Measurements from ENCODE around the gene SLMAP.

The SLMAP gene

GRCh38 chr3:57959423-57960173, 203.5 kb downstream of the SLMAP start:
- TF ChIP-seq REST (IDR thresholded peaks at IDR 0.05; ENCODE audit: low read depth), result no peak
- no peak for TF ChIP-seq TAF1 (IDR thresholded peaks at IDR 0.05; ENCODE audit: low read depth)
- TF ChIP-seq EP300 (IDR thresholded peaks at IDR 0.05; ENCODE audit: borderline replicate concordance), result no peak
- no peak for TF ChIP-seq RAD21 (IDR thresholded peaks at IDR 0.05; ENCODE audit: low read depth)
- no peak for TF ChIP-seq NFIC (IDR thresholded peaks at IDR 0.05)
- no peak for TF ChIP-seq FOXM1 (IDR thresholded peaks at IDR 0.05; ENCODE audit: borderline replicate concordance, low read depth)
- TF ChIP-seq MAX (IDR thresholded peaks at IDR 0.05), result no peak
- no peak for TF ChIP-seq CREB1 (IDR thresholded peaks at IDR 0.05; ENCODE audit: low read depth)
- TF ChIP-seq EGR1 (IDR thresholded peaks at IDR 0.05), result no peak
- TF ChIP-seq ZBTB7A (IDR thresholded peaks at IDR 0.05; ENCODE audit: low read depth), result no peak

DNA sequence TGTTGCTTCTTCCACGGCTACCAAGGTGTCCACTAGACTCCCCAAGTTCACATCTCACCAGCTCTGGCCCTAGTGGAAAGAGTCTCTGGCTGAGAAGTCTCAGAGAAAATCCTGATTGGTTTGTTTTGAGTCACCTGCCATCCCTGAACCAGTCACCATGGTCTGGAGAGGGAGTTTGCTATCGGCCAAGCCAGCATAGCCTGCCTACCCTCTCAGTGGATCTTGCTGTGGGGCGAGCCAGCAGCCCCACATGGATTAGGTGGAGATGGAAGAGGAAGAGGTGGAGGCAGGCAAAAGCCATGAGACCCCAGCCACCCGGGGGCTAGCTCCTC, 204.0 kb downstream of the SLMAP start:
- TF ChIP-seq FOXM1 (IDR thresholded peaks at IDR 0.05; ENCODE audit: borderline replicate concordance, low read depth), result no peak
- TF ChIP-seq USF1 (IDR thresholded peaks at IDR 0.05), result peak; percentile 57

- TF ChIP-seq TCF12 (IDR thresholded peaks at IDR 0.05; ENCODE audit: low read depth), result no peak
- TF ChIP-seq CREB1 (IDR thresholded peaks at IDR 0.05; ENCODE audit: low read depth), result no peak
- peak; percentile 48; the same call in 1 of the 2 replicates for TF ChIP-seq NFIC (IDR thresholded peaks at IDR 0.05)
These were observed 205.2 kb downstream of the SLMAP start for GRCh38 chr3:57961177-57961827.

- TF ChIP-seq YY1 (IDR thresholded peaks at IDR 0.05; ENCODE audit: low read depth) (no peak), RAD21 (IDR thresholded peaks at IDR 0.05; ENCODE audit: low read depth) (peak; percentile 67)
These were observed 205.8 kb downstream of the SLMAP start for GRCh38 chr3:57961828-57962447.

- TF ChIP-seq USF1 (IDR thresholded peaks at IDR 0.05), result no peak
These were observed 206.3 kb downstream of the SLMAP start for GRCh38 chr3:57962448-57962834.

GRCh38 chr3:57963811-57964346, 207.8 kb downstream of the SLMAP start:
- no peak for TF ChIP-seq REST (IDR thresholded peaks at IDR 0.05; ENCODE audit: low read depth)
- TF ChIP-seq TEAD4 (IDR thresholded peaks at IDR 0.05), result no peak
- no peak for TF ChIP-seq EGR1 (IDR thresholded peaks at IDR 0.05)
- no peak for TF ChIP-seq CREB1 (IDR thresholded peaks at IDR 0.05; ENCODE audit: low read depth)

DNA sequence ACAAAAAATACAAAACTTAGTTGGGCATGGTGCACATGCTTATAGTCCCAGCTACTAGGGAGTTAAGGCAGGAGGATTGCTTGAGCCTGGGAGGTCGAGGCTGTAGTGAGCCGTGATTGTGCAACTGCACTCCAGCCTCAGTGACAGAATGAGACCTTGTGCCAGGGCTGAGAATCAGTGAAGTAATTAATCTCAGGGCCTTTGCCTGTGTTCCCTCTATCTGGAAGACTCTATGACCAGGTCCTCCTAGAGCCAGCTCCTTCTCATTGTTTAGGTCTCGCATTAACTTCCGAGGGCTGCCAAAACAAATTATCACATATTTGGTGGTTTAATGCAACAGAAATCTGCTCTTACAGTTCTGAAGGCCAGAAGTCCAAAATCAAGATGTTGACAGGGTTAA, 210.7 kb downstream of the SLMAP start:
- no peak for TF ChIP-seq NFIC (IDR thresholded peaks at IDR 0.05)
- 0 out of 2 replicates have a peak, but pooled peaks have one; percentile 6 for TF ChIP-seq CEBPB (IDR thresholded peaks at IDR 0.05)
